RWPE1 (cell line): Measurements from ENCODE around the gene MRPS11.
A peak's percentile ranks its signal among the peaks of the same experiment; 100 is the strongest.

Experiments used
- CTCF ChIA-PET: fragments of 350-600 bp; sonication (Branson Sonifier 250); formaldehyde crosslinking; extraction: SDS; loops from one replicate; lab custom pipeline; 2021; lab: Yijun Ruan, JAX
- POLR2A ChIA-PET: fragments of 400-600 bp; formaldehyde crosslinking; extraction: SDS; loops from one replicate; lab custom pipeline; 2020; ENCODE audit warnings: antibody characterized with exemption; ENCODE audit not compliant: low non-redundant PET; lab: Yijun Ruan, JAX
- DNase-seq: peaks from one replicate; pipeline ENCODE4 v3.0.0; 2012; ENCODE audit warnings: low spot score
- H3K27ac ChIP-seq: fragments of 450-650 bp; 2 replicates; pipeline ENCODE4 v1.5.1; 2017
- CTCF ChIP-seq: fragments of 450-650 bp; conservative IDR thresholded peaks from 2 replicates; pipeline ENCODE4 v1.5.1; 2017; ENCODE audit warnings: low read depth, mild to moderate bottlenecking

The MRPS11 gene

GRCh38 chr15:88447206-88447605 is 20.3 kb upstream of the MRPS11 start:
- ChIA-PET CTCF (no interaction called here), POLR2A (interaction anchor here (0.6 kb wide), 1 partner anchor 567 kb away, joined by 3 read pairs; no protein-coding TSS in a partner anchor)
- no peak overlapping the region for H3K27ac ChIP-seq
- no peak for TF ChIP-seq CTCF
- no peak for DNase-seq

- no peak for TF ChIP-seq CTCF
- ChIA-PET CTCF (no interaction called here), POLR2A (interaction anchor here (0.6 kb wide), 1 partner anchor 568 kb away, joined by 3 read pairs; no protein-coding TSS in a partner anchor)
- H3K27ac ChIP-seq: no peak overlapping the region
- no peak for DNase-seq
These were observed 19.8 kb upstream of the MRPS11 start for GRCh38 chr15:88447741-88448140.

DNA sequence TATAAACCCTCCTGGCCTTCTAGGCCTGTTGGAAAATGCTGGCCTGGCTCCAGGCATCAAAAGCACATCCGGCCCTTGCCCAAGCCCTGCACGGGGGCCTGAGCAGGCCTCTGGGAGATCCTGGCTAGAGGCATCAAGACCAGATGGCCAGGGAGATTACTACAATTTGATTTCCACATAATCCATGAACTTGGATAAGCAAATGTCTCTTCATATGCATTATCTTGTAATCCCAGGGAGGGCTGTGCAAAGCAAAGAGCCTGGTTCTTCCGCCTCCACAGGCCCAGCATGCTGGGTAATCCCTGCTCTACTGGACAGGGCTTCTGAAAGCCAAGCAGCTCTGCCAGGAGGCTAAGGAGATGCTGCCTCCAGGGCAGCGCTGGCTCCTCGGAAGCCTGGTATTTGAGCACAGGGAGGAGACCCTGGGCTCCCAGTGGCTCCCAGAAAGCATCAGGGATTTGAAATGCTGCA is 18.5 kb upstream of the MRPS11 start:
- TF ChIP-seq CTCF: no peak
- ChIA-PET CTCF (interaction anchor here (0.5 to 0.6 kb wide), 2 partner anchors 435 to 1828 kb away, joined by 3 to 4 read pairs; no protein-coding TSS in a partner anchor), POLR2A (no interaction called here)
- no peak for DNase-seq
- H3K27ac ChIP-seq: no peak overlapping the region

- H3K27ac ChIP-seq: no peak overlapping the region
- CTCF ChIA-PET: interaction anchor here (0.6 to 1.1 kb wide), 10 partner anchors 11 to 1829 kb away, joined by 3 to 7 read pairs (median 4); no protein-coding TSS in a partner anchor
- no peak for TF ChIP-seq CTCF
- DNase-seq: no peak
- POLR2A ChIA-PET: no interaction called here
These were observed 17.9 kb upstream of the MRPS11 start for GRCh38 chr15:88449581-88449980.

DNA sequence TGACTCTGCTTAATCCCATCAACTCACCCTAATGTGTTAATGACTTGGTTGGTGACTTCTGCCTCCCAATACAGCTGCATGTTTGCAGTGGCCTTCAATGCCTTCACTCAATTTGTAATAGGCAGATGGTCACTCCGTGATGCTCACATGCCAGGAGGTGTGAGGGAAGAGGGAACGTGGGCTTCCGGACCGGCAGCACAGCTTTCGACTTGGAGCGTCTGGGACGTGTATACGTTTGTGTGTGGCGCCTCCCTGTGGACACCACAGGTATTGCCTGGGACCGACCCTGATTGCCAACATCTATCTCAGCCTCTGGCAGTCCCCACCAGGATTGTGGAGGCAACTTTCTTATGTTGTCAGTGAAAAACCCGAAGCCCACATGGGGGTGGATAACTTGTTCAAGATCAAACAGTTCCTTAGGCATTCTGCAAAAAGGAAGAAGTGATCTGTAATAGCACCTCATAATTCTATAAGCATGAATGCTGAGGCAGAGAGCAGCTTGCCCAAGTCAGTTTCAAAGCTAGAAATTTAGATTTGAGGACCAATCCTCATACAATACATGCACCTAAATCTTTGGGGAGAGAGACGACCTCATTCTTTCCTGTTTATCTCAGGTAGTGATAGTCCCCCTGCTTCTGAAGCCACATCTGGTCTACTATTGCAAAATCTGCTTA is 17.2 kb upstream of the MRPS11 start:
- CTCF ChIA-PET: interaction anchor here (0.5 to 1.1 kb wide), 11 partner anchors 11 to 1781 kb away, joined by 3 to 7 read pairs (median 3); no protein-coding TSS in a partner anchor
- H3K27ac ChIP-seq: no peak overlapping the region
- peak; percentile 72 for DNase-seq
- POLR2A ChIA-PET: no interaction called here
- TF ChIP-seq CTCF: peak; percentile 80

DNA sequence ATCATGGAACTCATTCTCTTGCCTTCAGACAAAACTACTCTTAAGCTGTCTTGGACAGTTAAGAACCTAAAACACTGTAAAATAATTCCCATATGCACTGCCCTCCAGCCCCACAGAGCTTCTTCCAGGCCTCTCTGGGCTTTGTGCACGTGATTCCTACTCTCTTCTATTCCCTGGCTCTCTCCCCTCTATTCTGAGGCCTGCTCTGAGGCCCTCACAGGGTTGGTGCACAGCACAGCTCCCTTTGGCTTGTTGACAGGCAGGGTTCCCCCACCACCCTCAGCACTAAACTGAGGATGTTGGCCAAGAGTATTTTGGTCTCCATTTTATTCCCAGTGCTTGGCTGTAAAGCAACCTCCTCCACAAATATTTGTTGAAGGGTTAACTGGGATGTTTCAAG is 13.9 kb upstream of the MRPS11 start:
- ChIA-PET CTCF (no interaction called here), POLR2A (no interaction called here)
- no peak for TF ChIP-seq CTCF
- no peak overlapping the region for H3K27ac ChIP-seq
- no peak for DNase-seq
